GM21390 (cell line): Measurements from ENCODE around the gene WNT3A.
"Not testable (repeated sequence)": the region's sequence is repeated elsewhere in the genome, so short reads cannot be mapped to it uniquely, and the experiment has no call there.

Experiments used
- ATAC-seq: cut with Tn5 transposase; IDR thresholded peaks from one replicate; pipeline ENCODE4 v1.9.1; 2021; ENCODE audit not compliant: unreplicated experiment

The WNT3A gene

GRCh38 chr1:228011721-228012311, 5.0 kb downstream of the WNT3A start:
- no peak for ATAC-seq

DNA sequence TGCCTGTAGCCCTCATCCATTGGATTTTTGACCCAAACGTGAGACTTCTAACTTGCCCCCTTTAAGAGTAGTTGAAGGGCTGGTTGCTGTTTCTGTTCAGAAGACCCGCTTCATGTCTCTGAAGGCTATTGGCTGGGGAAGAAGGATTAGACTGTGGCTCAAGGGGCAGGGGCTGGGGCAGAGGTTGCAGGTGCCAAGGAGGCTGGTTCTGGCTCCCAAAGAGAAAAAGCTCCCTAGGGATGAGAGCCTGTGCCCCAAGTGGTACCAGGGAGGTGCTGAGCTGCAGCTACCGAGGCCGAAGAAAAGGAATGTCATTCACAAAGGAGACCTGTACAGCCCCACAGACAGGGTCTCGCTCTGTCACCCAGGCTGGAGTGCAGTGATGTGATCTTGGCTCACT, 5.8 kb downstream of the WNT3A start:
- ATAC-seq: no peak

DNA sequence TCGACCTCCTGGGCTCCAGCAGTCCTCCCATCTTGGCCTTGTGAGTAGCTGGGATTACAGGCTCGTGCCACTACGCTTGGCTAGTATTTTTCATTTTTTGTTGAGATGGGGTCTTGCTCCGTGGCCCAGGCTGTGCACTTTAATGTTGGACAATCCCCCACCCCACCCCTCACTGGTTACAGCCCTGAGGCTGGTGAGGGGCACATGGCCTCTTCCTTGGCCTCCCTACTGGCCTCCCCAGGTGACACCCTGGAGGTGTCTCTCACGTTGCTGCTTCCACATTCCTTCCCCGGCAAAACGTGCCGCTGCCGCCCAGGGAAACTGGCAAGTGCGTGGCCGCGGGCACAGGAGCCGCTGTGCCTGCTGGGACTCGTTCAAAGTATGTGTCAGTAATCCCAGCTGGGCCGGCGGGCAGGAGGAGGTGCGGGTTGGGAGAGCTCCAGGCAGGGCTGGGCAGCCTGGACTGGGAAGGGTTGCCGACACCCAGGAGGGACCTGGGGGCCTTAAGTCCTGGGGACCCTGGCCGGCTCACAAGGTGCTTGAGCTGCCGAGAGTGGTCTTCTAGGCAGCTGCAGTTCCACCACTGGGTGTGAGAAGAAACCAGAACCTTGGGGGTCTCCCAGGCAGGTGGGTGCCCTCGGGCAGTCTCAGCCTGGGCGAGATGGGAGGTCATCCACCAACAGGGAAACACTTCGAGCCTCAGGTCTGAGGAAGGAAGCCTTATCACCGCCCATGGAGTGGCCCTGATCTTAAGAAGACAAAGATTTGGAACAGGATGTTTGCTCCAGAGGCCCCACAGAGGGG, 6.5 kb downstream of the WNT3A start:
- no peak for ATAC-seq

- ATAC-seq: no peak
Observed at GRCh38 chr1:228013935-228014930, 7.4 kb downstream of the WNT3A start.

- no peak for ATAC-seq
Observed at GRCh38 chr1:228015276-228016180, 8.7 kb downstream of the WNT3A start.

GRCh38 chr1:228016181-228016510, 9.3 kb downstream of the WNT3A start:
- no peak for ATAC-seq

DNA sequence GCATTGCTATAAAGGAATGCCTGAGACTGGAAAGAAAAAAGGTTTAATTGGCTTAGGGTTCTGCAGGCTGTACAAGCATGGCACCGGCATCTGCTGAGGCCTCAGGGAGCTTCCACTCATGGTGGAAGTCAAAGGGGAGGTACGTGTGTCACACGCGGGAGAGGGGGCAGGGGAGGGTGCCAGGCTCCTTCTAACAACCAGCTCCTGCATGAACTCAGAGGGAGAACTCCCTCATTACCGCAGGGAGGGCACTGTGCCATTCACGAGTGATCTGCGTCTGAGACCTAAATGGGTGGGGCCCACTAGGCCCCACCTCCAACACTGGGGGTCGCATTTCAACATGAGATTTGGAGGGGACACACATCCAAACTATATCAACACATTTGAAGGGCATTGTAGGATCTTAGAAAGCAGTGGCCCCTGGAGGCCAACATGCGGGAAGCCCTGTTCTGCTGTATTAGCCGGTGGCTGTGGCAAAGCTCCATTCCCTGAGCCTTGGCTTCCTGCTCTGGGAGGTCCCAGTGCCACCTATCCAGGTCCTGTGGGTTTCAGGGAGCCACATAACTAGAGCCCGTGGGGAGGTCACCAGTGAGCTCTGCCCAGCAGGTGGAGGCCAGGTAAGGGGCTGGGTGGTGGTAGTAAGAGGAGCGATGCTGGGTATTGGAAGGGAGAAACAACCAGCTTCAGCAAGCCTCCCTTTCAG, 10.0 kb downstream of the WNT3A start:
- ATAC-seq: no peak

- no peak for ATAC-seq
Observed at GRCh38 chr1:228017356-228018124, 10.7 kb downstream of the WNT3A start.

- ATAC-seq: no peak
Observed at GRCh38 chr1:228018125-228018398, 11.3 kb downstream of the WNT3A start.

DNA sequence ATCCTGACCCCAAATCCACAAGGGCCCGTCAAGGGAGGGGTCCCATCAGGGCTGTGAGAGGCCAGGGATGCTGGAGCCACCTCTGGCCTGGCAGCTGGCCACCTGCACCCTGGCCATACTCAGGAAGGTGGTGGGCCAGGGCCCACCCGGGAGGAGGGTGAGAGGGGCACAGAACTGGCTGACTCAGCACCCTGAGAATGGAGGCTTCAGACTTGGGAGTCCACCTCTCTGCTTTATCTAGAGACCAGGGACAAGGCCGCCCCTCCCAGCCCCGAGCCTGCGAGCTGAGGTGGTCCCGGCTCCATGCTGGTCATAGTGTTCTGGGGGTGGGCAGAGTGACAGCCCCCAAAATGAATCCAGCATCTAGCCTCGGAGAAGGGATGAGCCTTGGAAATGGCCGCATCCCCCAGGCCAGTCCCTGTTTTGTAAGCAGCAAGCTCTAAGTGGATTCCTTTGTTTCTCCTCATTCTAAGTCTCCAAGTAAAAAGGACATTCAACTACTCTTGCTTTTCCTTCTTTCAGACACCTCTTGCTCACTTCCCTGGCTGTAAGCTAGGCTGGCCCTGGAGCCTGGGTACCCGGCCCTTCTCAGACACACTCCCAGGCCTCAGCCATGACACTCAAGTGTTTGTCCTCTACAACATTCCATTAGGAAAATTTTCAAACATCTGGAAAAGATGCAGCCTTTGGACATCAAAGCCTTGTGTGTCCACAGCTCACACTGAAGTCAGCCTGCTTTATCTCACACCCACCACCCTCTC, 12.3 kb downstream of the WNT3A start:
- no peak for ATAC-seq

- not testable (repeated sequence) for ATAC-seq
Observed at GRCh38 chr1:228019722-228020083, 12.9 kb downstream of the WNT3A start.

- ATAC-seq: no peak
Observed at GRCh38 chr1:228020686-228021354, 14.0 kb downstream of the WNT3A start.

DNA sequence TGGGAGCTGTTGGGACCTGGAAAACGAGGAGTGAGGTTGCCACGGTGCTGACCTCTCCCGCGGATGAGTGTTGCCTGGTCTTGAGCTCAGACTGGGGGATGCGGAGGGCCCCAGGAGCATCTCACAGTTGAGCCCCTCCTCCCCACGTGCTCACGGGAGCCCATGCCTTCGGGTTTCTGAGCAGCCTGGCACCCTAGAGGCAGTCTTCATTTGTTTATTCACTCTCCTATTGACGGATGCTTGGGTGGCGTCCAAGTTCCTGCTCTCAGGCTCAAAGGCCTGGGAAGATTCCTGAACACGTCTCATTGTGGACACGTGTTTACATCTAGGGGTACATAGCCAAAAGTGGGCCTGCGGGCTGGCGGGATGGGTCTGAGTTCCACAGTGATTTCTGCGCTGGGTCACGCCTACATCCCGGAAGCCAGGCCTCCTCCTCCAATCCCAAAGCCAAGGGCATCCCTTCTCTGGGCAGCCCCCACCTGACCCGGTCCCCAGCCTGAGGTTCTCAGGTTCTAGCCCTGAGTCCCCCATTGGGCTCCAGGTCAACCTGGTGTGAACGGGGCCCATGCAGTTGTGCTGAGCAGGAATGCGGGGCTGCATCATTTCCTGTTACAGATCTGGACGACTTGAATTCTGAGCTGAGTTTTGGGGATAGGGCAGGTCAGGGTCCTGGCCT, 14.7 kb downstream of the WNT3A start:
- ATAC-seq: no peak

- no peak for ATAC-seq
Observed at GRCh38 chr1:228022571-228023293, 15.9 kb downstream of the WNT3A start.

GRCh38 chr1:228023294-228023639, 16.5 kb downstream of the WNT3A start:
- no peak for ATAC-seq

- ATAC-seq: no peak
Observed at GRCh38 chr1:228029281-228029680, 22.5 kb downstream of the WNT3A start.
